Measurements from ENCODE around the gene BBS12.
"Not testable (repeated sequence)": the region's sequence is repeated elsewhere in the genome, so short reads cannot be mapped to it uniquely, and the experiment has no call there.

The BBS12 gene

DNA sequence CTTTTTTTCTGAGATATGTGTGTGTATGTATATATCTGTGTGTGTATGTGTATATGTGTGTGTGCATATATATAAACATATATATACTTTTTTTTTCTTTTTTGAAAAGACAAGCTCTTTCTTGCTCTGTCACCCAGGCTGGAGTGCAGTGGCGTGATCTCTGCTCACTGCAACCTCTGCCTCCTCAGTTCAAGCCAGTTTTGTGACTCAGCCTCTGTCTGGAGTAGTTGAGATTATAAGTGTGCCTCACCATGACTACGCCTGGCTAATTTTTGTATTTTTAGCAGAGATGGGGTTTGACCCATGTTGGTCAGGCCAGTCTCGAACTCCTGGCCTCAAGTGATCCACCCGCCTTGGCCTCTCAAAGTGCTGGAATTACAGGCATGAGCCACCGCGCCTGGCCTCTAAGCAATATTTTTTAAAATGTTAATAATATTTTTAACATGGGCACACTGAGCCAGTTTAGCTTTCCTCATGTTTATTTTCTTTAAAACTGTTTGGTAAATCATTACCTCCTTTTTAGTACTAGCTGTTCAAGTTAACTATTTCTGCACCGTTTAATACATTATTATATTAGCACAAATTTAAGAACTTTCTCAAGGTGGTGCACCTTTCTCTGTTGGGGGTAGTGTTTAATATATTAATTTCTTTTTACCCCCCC, 33.3 kb downstream of the BBS12 start:
- no peak for DNase-seq (ENCODE audit: low spot score)

DNA sequence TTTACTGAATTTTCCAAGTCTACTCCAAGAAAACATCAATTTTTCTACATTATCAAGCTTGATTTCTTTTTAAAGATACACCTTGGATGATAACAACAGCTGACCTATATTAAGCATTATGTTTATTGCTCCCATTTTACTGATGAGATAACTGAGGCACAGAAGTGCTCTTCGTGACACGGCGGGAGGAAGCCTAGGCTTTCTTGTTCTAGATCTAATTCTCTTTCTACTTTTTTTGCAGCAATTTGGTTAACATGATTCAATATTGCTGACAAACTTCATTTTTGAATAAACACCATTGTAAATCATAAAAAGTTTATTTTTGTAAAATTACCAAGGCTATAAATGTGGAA, 33.8 kb downstream of the BBS12 start:
- no peak for DNase-seq (ENCODE audit: low spot score)

DNA sequence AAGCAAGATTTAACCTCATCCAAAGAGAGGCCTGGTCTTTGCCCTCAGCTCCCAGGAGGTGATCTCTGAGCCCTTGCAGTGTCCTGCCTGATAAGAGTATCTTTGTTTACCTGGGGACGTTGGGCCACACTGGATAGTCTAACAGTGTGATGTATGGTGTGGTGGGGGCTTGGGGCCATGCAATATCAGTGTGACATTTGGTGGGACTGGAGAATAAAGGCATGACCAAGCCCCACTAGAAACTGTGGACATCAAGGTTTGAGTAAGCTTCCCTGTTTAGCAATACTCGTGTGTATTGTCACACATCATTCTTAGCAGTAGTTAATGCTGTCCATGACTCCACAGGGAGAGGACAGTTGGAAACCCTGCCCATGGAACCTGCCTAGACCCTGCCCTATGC, 34.4 kb downstream of the BBS12 start:
- no peak for DNase-seq (ENCODE audit: low spot score)

DNA sequence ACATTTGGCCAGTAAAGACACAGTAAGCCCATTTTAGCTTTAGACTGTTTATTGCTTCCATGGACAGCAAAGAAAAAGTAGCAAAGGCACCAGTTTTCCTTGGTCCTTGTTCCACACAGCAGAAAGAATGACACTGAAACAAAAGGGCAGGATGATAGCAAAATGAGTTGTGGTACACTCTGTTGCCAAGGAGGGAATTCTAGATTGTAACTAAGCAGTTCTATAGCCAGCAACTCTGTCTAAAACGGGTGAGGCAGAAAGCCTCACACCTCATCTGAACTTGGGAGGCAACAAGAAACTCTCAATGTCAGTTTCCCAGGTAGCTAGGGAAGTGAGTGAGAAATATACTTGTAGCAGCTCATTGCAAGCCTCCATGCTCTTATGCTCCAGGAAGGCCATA, 39.2 kb downstream of the BBS12 start:
- no peak for DNase-seq (ENCODE audit: low spot score)

DNA sequence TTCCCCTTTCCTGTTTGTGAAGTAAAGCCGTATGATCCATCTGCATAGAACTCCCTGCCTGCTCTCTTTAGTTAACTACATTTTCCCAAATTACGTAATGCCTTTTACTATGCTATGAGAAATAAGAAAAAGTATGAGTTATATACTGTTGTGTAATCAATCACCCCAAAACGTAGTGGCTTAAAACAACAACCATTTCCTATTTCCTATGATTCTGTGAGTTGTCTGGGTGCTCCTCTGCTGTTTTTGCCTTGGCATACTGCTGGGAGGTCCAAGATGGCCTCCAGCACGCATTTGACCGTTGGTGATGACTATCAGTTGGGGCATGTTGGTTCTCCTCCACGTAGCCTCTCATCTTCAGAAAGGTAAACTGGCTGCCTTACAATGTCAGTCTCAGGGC, 39.8 kb downstream of the BBS12 start:
- no peak for DNase-seq (ENCODE audit: low spot score)

DNA sequence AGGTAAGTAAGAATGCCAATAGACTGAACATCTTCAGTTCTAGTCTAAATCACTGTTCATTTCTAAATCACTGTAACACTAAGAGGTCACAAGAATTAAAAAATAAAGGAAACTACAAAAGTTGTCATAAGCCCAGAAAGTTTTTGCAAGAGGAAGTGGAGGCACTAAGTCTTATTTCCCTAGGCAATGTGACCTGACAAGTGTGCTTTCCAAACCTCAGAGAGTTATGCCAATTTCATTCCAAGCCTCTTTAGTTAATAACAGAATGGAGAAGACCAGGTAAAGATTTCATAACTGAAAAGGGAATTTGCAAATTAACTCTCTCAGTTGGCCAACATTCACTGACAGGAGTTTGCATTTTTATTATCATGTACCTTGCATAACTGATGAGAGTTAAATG, 40.5 kb downstream of the BBS12 start:
- DNase-seq (ENCODE audit: low spot score): no peak

DNA sequence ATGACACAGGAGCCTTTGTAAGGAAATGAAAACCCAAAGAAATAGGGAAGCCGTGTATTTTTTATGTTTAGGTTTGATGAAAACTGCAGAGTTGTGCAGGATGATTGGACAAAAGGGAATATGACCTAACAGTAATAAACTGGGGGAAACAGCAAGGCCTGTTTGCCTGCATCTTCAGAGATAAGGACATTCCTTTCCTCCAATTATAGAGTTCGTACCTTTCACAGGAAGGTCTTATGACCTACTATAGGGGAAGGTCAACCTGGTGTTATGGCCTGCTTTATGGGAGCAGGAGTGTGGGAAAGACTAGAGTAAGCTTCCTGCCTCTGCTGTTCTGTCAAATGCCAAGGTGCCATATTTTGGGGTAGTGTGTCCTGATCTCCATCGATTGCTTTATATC, 42.5 kb downstream of the BBS12 start:
- DNase-seq (ENCODE audit: low spot score): no peak

DNA sequence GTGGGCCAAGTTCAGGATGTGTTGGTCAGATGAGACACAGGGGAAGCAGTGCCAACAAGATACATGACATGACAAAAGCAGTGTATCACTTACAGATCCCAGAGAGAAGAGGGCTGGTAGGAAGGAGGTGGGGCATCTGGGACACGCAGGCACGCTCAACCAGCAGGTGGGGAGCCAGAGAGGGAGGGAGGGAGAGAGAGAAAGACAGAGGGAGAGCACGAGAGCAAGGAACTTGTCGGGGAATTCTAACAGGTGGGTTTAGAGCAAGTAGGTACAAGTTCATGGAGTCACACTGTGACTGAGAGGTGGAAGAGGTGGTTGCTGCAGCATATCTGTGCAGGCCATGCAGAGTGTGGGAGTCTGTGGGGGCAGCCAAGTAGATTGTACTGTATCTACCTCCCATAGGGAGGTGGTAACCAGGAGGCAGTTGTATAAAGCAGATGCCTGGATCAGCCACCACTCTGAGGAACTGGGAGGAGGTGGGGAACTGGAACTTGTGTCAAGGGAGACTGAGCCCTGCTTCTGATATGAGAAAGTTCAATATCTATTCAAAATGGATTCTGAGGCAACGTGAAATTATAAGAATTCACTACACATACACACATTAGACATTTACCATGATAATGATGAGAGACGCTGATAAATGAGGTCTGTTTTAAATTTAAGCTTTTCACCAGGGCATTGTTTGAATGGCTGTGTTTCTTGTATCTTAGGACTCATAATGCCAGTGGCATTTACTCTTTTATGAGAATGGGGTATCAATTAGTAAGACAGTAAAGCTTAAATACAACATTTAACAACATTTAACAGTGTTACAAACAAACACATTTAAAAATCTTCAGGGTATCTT, 43.7 kb downstream of the BBS12 start:
- DNase-seq (ENCODE audit: low spot score): no peak

DNA sequence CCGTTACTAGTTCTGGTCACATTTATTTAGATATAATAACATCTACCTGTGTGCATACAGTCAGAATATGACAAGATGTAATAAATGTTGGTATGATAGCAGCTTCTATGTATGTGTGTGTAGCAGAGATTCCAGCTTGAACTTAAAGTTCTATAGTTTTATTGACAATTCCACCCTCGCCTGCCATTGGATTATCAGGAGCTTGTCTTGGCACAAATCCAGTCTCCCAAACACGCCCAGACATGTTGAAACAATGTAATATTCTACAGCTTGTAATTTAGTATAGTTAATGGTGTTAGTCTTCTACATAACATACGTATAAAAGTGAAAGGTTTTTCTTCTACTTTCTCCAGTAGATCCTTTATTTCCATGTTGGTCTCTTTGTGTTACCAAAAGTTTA, 44.4 kb downstream of the BBS12 start:
- no peak for DNase-seq (ENCODE audit: low spot score)

DNA sequence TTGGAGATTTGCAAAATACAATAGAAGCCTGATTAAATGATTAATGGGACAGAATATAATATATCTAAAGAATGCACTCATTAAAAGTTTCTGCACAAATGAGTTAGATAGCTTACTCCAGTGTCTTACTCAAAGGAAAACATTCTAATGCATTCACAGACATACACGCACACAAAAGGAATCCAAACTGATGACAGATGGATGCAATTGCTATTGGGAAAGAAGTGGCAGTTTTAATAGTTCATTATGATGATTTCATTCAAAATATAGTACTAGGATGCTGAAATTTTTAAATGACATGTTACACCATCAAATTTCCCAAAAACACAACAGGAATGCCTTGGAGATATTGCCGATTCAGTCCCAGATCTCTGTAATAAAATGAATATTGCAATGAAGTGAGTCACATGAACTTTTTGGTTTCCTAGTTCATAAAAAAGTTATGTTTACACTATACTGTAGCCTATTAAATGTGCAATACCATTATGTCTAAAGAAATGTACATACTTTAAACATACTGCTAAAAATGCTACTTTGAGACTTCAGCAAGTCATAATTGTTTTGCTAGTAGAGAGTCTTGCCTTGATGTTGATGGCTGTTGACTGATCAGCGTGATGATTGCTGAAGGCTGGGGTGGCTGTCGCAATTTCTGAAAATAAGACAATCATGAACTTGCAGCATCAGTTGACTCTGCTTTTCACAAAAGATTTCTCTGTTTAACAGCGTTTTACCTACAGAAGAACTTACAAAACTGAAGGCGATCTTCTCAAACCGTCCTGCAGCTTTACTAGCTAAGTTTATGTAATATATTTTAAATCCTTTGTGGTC, 45.6 kb downstream of the BBS12 start:
- DNase-seq (ENCODE audit: low spot score): no peak

DNA sequence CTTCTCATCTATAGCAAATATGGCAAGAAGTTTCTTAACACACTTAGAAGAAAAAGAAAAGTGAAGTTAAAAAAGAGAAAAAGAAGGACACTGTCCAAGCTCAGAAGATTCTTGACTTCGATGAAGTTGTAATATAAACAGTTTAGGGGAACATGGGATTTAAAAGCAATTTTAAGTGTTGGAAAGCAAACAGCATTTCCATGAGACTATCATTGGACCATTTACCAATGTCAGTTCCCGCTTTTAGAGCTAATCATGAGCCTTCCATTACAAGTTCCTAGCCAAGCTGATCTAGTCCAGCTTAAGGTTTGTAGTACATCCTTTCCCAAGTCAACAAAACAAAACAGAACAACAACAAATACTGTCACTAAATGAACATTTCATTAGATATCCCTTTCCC, 49.0 kb downstream of the BBS12 start:
- DNase-seq (ENCODE audit: low spot score): no peak

DNA sequence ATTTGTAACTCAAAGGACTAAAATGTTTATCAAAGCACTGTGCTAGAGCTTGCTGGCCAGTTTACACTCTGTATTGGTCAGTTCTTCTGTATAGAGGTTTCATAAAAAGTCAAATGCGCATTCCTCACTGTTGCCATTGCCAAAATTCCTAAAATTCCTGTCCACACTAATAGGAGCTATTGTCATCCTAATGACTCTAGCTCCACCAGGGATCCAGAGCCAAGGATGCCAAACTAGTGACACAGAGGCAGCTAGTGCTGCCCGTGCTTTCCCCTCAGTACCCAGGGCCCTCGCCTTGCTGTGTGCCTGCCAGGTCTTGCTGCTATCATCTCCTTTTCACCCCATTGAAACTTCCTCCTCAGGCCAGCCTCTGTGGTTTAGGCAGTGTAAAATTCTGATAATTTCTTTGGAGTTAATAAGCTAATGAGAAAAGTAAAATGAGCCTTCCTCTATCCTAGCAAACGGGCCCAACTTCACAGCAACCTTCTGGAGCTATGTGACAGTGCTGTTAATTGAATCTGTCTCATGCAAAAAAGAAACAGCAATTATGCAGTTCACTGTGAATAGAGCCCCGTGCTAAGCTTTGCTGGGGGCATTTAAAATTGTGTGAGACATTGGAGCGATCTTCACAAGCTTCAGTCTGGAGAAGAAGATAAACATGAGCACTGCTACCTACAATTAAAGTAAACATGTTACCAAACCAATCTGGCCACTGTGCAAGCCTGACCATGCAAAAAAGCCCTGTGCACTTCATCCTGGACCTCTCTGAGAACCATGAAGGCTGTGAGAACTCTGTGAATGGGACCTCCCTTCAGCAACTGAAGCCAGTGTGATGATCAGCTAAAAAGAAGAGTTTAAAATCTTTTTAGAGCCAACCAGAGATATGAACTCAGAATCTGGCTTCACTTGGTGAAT, 51.1 kb downstream of the BBS12 start:
- DNase-seq (ENCODE audit: low spot score): no peak

DNA sequence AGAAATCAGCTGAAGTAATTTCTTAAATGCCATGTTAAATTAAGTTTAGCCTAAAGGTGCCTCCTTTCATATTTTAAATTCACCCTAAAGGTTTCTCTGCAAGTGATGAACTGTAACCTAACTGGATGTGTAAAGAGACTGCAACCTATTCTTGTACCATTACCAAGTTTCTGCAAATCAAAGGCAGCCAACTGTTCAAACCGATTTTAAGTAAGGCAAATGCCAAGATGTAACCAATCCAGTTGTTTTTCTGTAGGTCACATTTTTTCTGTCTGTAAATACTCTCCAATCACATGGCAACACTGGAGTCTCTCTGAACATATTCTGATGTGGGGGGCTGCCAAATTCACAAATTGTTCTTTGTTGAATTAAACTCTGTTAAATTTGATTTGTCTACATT, 51.8 kb downstream of the BBS12 start:
- no peak for DNase-seq (ENCODE audit: low spot score)

DNA sequence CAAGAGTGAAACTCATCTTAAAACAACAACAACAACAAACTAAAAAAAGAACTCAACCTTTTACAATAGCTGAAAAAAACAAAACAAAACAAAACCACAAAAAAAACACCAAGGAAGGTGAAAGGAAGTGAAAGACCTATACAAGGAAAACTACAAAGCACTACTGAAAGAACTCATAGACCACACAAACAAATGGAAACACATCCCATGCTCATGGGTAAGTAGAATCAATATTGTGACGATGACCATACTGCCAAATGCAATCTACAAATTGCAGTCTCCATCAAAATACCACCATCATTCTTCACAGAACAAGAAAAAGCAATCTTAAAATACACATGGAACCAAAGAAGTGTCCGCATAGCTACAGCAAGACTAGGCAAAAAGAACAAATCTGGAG, 52.6 kb downstream of the BBS12 start:
- no peak for DNase-seq (ENCODE audit: low spot score)

DNA sequence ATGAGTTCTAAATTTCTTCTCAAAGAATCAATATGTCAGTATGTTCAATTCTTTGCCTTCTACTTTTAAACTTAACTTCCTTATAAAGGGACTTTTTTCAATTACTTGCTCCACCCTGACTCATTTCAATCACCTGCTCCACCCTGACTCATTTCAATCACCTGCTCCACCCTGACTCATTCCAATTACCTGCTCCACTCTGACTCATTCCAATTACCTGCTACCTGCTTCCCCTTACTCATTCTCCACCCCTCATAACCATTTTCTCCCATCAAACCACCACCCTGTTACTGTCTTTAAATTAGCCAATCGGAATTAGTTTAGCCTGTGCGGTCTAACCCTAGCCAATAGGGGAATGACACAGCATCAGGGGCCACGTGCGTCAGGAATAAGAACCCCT, 53.8 kb downstream of the BBS12 start:
- not testable (repeated sequence) for DNase-seq (ENCODE audit: low spot score)

DNA sequence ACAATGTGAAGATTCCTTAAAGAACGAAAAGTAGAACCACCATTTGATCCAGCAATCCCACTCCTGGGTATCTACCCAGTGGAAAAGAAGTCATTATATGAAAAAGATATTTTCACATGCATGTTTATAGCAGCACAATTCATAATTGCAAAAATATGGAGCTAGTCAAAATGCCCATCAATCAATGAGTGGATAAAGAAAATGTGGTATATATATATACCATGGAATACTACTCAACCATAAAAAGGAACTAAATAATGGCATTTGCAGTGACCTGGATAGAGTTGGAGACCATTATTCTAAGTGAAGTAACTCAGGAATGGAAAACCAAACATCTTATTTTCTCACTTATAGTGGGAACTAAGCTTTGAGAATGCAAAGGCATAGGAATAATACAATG, 54.4 kb downstream of the BBS12 start:
- not testable (repeated sequence) for DNase-seq (ENCODE audit: low spot score)

DNA sequence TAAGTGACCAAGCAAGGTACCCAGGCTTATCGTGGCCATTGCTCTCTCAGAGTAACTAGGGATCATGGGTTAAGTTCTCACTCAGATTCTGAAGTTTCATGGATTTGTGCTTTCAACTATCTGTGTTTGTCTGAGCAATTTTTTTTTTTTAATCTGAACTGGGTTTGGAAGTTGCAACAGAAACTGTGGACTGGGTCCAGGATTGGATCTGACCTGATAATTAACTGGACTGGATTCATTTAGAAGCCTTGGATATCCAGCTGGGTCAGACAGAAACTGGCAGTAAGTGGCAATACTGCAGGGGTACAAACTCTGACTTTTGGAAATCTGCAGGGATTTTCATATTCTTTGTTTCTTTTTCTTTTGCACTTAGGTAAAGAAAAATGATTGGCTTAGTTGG, 55.4 kb downstream of the BBS12 start:
- DNase-seq (ENCODE audit: low spot score): no peak

DNA sequence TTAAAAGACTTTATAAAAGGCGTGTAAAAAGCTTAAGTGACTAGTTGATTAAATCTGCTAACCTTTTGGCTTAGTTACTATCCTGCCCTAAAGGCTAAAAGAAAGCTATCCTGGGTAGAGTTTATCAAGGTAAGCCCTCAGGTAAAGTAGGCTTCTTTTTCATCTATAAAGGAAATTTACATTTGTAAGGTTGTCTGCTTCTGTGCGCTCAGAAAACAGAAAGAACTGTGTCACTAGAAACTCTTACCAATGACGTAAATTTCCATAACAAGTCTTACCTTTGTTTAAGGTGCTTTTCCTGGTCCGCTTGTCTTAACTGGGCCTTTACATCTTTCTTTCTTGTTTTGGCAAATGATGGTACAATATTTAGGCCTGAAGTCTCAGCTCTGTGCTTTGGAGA, 56.4 kb downstream of the BBS12 start:
- DNase-seq (ENCODE audit: low spot score): no peak

DNA sequence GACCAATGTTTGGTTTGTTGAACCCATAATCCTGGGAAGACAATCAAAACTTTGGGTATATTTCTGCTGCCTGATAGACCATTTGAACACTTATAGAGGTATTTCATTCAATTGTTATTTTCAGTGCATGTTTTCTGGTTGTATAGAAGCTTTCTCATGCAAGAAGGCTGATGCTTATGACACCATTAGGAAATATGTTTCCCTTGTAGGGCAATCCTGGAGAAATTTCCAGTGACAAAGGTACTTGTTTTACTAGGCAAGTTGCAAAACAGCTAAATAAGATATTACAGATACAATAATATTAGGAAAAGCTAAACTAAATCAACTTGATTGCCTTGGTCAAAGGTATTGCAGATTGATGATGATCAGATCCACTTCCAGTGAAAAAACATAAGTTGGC, 61.3 kb downstream of the BBS12 start:
- no peak for DNase-seq (ENCODE audit: low spot score)

Measured in putamen (tissue), 1 donor.